Measurements from ENCODE around the gene KLK15.

Gene KLK15

GRCh38 chr19:50833117-50833801 lies at the start of gene KLK15:
KLK15 (minus strand) TSS chr19:50833574; CDS start chr19:50831492, 2,082 bp downstream.
- DNase-seq (ENCODE audit: low spot score): no peak

- DNase-seq (ENCODE audit: low spot score): peak; percentile 2
Measured at GRCh38 chr19:50882188-50882587, 48.8 kb upstream of the KLK15 start.

GRCh38 chr19:50880241-50880640 lies 46.9 kb upstream of the KLK15 start:
- DNase-seq (ENCODE audit: low spot score): no peak

GRCh38 chr19:50878851-50879250 lies 45.5 kb upstream of the KLK15 start:
- no peak for DNase-seq (ENCODE audit: low spot score)

- DNase-seq (ENCODE audit: low spot score): no peak
Measured at GRCh38 chr19:50877338-50877737, 44.0 kb upstream of the KLK15 start.

- DNase-seq (ENCODE audit: low spot score): no peak
Measured at GRCh38 chr19:50876456-50876855, 43.1 kb upstream of the KLK15 start.

GRCh38 chr19:50875795-50876422 lies 42.5 kb upstream of the KLK15 start:
- DNase-seq (ENCODE audit: low spot score): no peak

- no peak for DNase-seq (ENCODE audit: low spot score)
Measured at GRCh38 chr19:50874211-50874610, 40.8 kb upstream of the KLK15 start.

GRCh38 chr19:50873056-50873455 lies 39.7 kb upstream of the KLK15 start, which contains the start of gene KLK2:
KLK2 (plus strand) TSS chr19:50873439; CDS start chr19:50873474, 35 bp downstream.
- DNase-seq (ENCODE audit: low spot score): no peak

GRCh38 chr19:50870417-50871089 lies 37.2 kb upstream of the KLK15 start:
- no peak for DNase-seq (ENCODE audit: low spot score)

GRCh38 chr19:50869479-50869878 lies 36.1 kb upstream of the KLK15 start:
- DNase-seq (ENCODE audit: low spot score): no peak

- DNase-seq (ENCODE audit: low spot score): no peak
Measured at GRCh38 chr19:50861496-50862286, 28.3 kb upstream of the KLK15 start.

GRCh38 chr19:50861010-50861409 lies 27.6 kb upstream of the KLK15 start:
- no peak for DNase-seq (ENCODE audit: low spot score)

GRCh38 chr19:50859849-50860248 lies 26.5 kb upstream of the KLK15 start:
- no peak for DNase-seq (ENCODE audit: low spot score)

GRCh38 chr19:50858886-50859285 lies 25.5 kb upstream of the KLK15 start:
- no peak for DNase-seq (ENCODE audit: low spot score)

- DNase-seq (ENCODE audit: low spot score): no peak
Measured at GRCh38 chr19:50857366-50857765, 24.0 kb upstream of the KLK15 start.

GRCh38 chr19:50854636-50855410 lies 21.4 kb upstream of the KLK15 start, which contains the start of gene KLK3:
KLK3 (plus strand) TSS chr19:50854915; CDS start chr19:50854956, 41 bp downstream.
- no peak for DNase-seq (ENCODE audit: low spot score)

GRCh38 chr19:50851620-50852019 lies 18.2 kb upstream of the KLK15 start:
- DNase-seq (ENCODE audit: low spot score): no peak

- DNase-seq (ENCODE audit: low spot score): no peak
Measured at GRCh38 chr19:50850738-50851137, 17.4 kb upstream of the KLK15 start.

- DNase-seq (ENCODE audit: low spot score): no peak
Measured at GRCh38 chr19:50844296-50844935, 11.0 kb upstream of the KLK15 start.

- no peak for DNase-seq (ENCODE audit: low spot score)
Measured at GRCh38 chr19:50843701-50844221, 10.4 kb upstream of the KLK15 start.

Measured in cerebellar cortex (tissue), 1 donor.